Hepatic stellate cell (primary cell): Measurements from ENCODE around the gene FAM50A.
"Not testable (repeated sequence)": the region's sequence is repeated elsewhere in the genome, so short reads cannot be mapped to it uniquely, and the experiment has no call there.

Source experiments
- DNase-seq: peaks from one replicate; pipeline ENCODE4 v3.0.0; 2011; ENCODE audit warnings: low spot score

FAM50A gene

GRCh38 chrX:154443992-154444754 is at the start of gene FAM50A:
FAM50A (plus strand) TSS chrX:154444141; CDS start chrX:154444236, 95 bp downstream.
- peak; percentile 86 for DNase-seq

- DNase-seq: not testable (repeated sequence)
These were observed 47.6 kb upstream of the FAM50A start for GRCh38 chrX:154396363-154396762.

GRCh38 chrX:154396973-154397887 is 46.7 kb upstream of the FAM50A start:
- peak; percentile 64 for DNase-seq

- DNase-seq: peak; percentile 98
These were observed 45.9 kb upstream of the FAM50A start, which contains the start of gene RPL10 for GRCh38 chrX:154397888-154398667. RPL10 (plus strand) TSS chrX:154398377; CDS start chrX:154398520, 143 bp downstream.

- no peak for DNase-seq
These were observed 45.0 kb upstream of the FAM50A start for GRCh38 chrX:154398668-154399526.

GRCh38 chrX:154399527-154400368 is 44.2 kb upstream of the FAM50A start:
- no peak for DNase-seq

- not testable (repeated sequence) for DNase-seq
These were observed 43.5 kb upstream of the FAM50A start for GRCh38 chrX:154400369-154400817.

GRCh38 chrX:154401045-154401799 is 42.7 kb upstream of the FAM50A start:
- DNase-seq: no peak

GRCh38 chrX:154401918-154402621 is 41.9 kb upstream of the FAM50A start:
- no peak for DNase-seq

GRCh38 chrX:154402622-154403127 is 41.3 kb upstream of the FAM50A start:
- DNase-seq: no peak

- no peak for DNase-seq
These were observed 40.7 kb upstream of the FAM50A start for GRCh38 chrX:154403192-154403591.

- no peak for DNase-seq
These were observed 40.1 kb upstream of the FAM50A start for GRCh38 chrX:154403858-154404257.

GRCh38 chrX:154404625-154405192 is 39.2 kb upstream of the FAM50A start:
- DNase-seq: no peak

GRCh38 chrX:154408659-154409221 is 35.2 kb upstream of the FAM50A start:
- no peak for DNase-seq

GRCh38 chrX:154409222-154409871 is 34.6 kb upstream of the FAM50A start, which contains the start of gene DNASE1L1:
DNASE1L1 (minus strand) TSS chrX:154409254; CDS start chrX:154405568, 3,686 bp downstream.
- DNase-seq: no peak

- no peak for DNase-seq
These were observed 32.0 kb upstream of the FAM50A start for GRCh38 chrX:154411981-154412340.

GRCh38 chrX:154412468-154412867 is 31.5 kb upstream of the FAM50A start:
- DNase-seq: no peak
